K562 (cell line): ENCODE measurements around the gene CEP192.

Experiments used
- CBX3 ChIP-seq, 2 experiments: IDR thresholded peaks; 1 replicate in 1 of 2; 2 replicates in 1 of 2; pipeline ENCODE4 v1.6.1; 2012; ENCODE audit warnings: inconsistent platforms in 2 of 2, low read length in 2 of 2, borderline replicate concordance in 1 of 2, control low read depth in 1 of 2
- CREB3 ChIP-seq: fragments of 450-650 bp; conservative IDR thresholded peaks from 2 replicates; pipeline ENCODE4 v1.6.1; 2016; ENCODE audit warnings: missing genetic modification characterization, low read depth, mild to moderate bottlenecking, missing compliant biosample characterization, moderate library complexity
- CREB5 ChIP-seq: fragments of 250-450 bp; sonication (Bioruptor Pico); IDR thresholded peaks from 2 replicates; pipeline ENCODE4 v1.5.0; 2020; ENCODE audit warnings: mild to moderate bottlenecking
- EP300 ChIP-seq: IDR thresholded peaks from 2 replicates; pipeline ENCODE4 v1.6.1; 2012; ENCODE audit warnings: low read length, improper control_type of control experiment
- FUS ChIP-seq: fragments of 200-400 bp; formaldehyde crosslinking; optimal IDR thresholded peaks from 2 replicates; pipeline ENCODE3; 2017; ENCODE audit warnings: low read depth, low read length
- GABPA ChIP-seq: fragments of 200-800 bp; sonication (Bioruptor generic); conservative IDR thresholded peaks from 2 replicates; pipeline ENCODE4 v1.6.1; 2016; ENCODE audit warnings: low read depth, missing genetic modification characterization, missing compliant biosample characterization
- HDAC1 ChIP-seq, 2 experiments: fragments of 450-650 bp; IDR thresholded peaks; 2 replicates each; pipeline ENCODE4 v1.6.1; 2016 to 2017; ENCODE audit warnings: inconsistent platforms in 1 of 2, mild to moderate bottlenecking in 1 of 2, moderate library complexity in 1 of 2
- KLF6 ChIP-seq: fragments of 250-450 bp; sonication (Bioruptor Pico); IDR thresholded peaks from 2 replicates; pipeline ENCODE4 v1.4.0; 2020; ENCODE audit warnings: mild to moderate bottlenecking, moderate library complexity, borderline replicate concordance
- MYBL2 ChIP-seq, 2 experiments: fragments of 450-650 bp in 1 of 2; sonication (generic) in 1 of 2; formaldehyde crosslinking in 1 of 2; IDR thresholded peaks; 2 replicates each; pipeline versions ENCODE4 v1.6.1 to v1.8.1; 2017 to 2022; ENCODE audit warnings: borderline replicate concordance in 1 of 2, inconsistent platforms in 1 of 2, low read depth in 1 of 2, mild to moderate bottlenecking in 1 of 2, missing genetic modification reagents in 1 of 2, moderate library complexity in 1 of 2
- NR1H2 ChIP-seq: sonication (generic); formaldehyde crosslinking; IDR thresholded peaks from 2 replicates; pipeline ENCODE4 v1.4.0; 2020; ENCODE audit warnings: mild to moderate bottlenecking, missing genetic modification reagents
- RAD21 ChIP-seq, 2 experiments: fragments of 250-450 bp in 1 of 2; fragments of 450-650 bp in 1 of 2; sonication (Bioruptor Pico) in 1 of 2; formaldehyde crosslinking in 1 of 2; IDR thresholded peaks in 1 of 2; conservative IDR thresholded peaks in 1 of 2; 2 replicates each; pipeline versions ENCODE4 v1.4.0 to v1.8.0; 2020 to 2022; ENCODE audit warnings: mild to moderate bottlenecking in 2 of 2, moderate library complexity in 1 of 2
- TCF7 ChIP-seq: sonication (generic); IDR thresholded peaks from 2 replicates; pipeline ENCODE4 v1.6.1; 2016; ENCODE audit warnings: antibody characterized with exemption, borderline replicate concordance
- USF2 ChIP-seq: sonication (generic); formaldehyde crosslinking; IDR thresholded peaks from 2 replicates; pipeline ENCODE4 v1.5.0; 2020; ENCODE audit warnings: missing genetic modification reagents

GRCh38 chr18:13054336-13054735, 63.2 kb downstream of the CEP192 start:
- TF ChIP-seq CREB3 (tag), result no peak
- no peak for TF ChIP-seq KLF6
- TF ChIP-seq MYBL2 (IDR thresholded peaks at IDR 0.05; ENCODE audit: low read depth), result no peak
- no peak for TF ChIP-seq MYBL2 (CRISPR knock-in tag; IDR thresholded peaks at IDR 0.05; ENCODE audit: borderline replicate concordance)
- TF ChIP-seq TCF7, result no peak
- no peak for TF ChIP-seq RAD21 (CRISPR knock-in tag; conservative IDR thresholded peaks at IDR 0.05 in 1 of 2, IDR thresholded peaks at IDR 0.05 in 1 of 2)
- no peak for TF ChIP-seq CBX3 (IDR thresholded peaks at IDR 0.05; ENCODE audit: borderline replicate concordance in 1 of 2, low read length in 2 of 2)
- no peak for TF ChIP-seq GABPA (tag)
- no peak for TF ChIP-seq HDAC1 (IDR thresholded peaks at IDR 0.05)
- no peak for TF ChIP-seq USF2 (CRISPR knock-in tag)
- TF ChIP-seq EP300, result no peak
- TF ChIP-seq CREB5 (CRISPR knock-in tag), result no peak
- no peak for TF ChIP-seq FUS
- TF ChIP-seq NR1H2 (CRISPR knock-in tag), result no peak
